K562 (cell line): ENCODE results near the gene TAX1BP1. TPM values are rescaled to one million over a fixed set of nuclear protein-coding genes. Genes with fewer than 3 reads are reported as not detected.
A peak's percentile ranks its signal among the peaks of the same experiment; 100 is the strongest.

Experiments used
- ARID3B ChIP-seq: fragments of 250-450 bp; sonication (Bioruptor Pico); IDR thresholded peaks from 2 replicates; pipeline ENCODE4 v1.4.0; 2020; ENCODE audit warnings: borderline replicate concordance
- CHD7 ChIP-seq: fragments of 200-600 bp; sonication (generic); IDR thresholded peaks from one replicate; pipeline ENCODE4 v1.6.1; 2012; ENCODE audit warnings: mild to moderate bottlenecking, low read depth, low read length, inconsistent platforms
- FUS ChIP-seq: fragments of 200-400 bp; formaldehyde crosslinking; optimal IDR thresholded peaks from 2 replicates; pipeline ENCODE3; 2017; ENCODE audit warnings: low read depth, low read length
- MBD2 ChIP-seq: sonication (generic); IDR thresholded peaks from 2 replicates; pipeline ENCODE4 v1.6.1; 2016; ENCODE audit warnings: low read depth, borderline replicate concordance
- MTA1 ChIP-seq: fragments of 450-650 bp; IDR thresholded peaks from 2 replicates; pipeline ENCODE4 v1.6.1; 2017; ENCODE audit warnings: borderline replicate concordance
- NFIC ChIP-seq: fragments of 450-650 bp; IDR thresholded peaks from 2 replicates; pipeline ENCODE4 v1.6.1; 2017; ENCODE audit warnings: mild to moderate bottlenecking, inconsistent platforms
- NONO ChIP-seq, 2 experiments: fragments of 200-400 bp in 1 of 2; fragments of 450-650 bp in 1 of 2; formaldehyde crosslinking in 1 of 2; IDR thresholded peaks; 2 replicates each; pipeline ENCODE4 v1.6.1; 2017; ENCODE audit warnings: low read depth in 2 of 2, mild to moderate bottlenecking in 2 of 2, moderate library complexity in 2 of 2, low read length in 1 of 2
- POLR2A ChIP-seq: fragments of 450-650 bp; conservative IDR thresholded peaks from 2 replicates; pipeline ENCODE4 v1.6.1; 2016
- SIN3A ChIP-seq, 2 experiments: fragments of 150-350 bp in 1 of 2; IDR thresholded peaks; 2 replicates each; pipeline ENCODE4 v1.6.1; 2011 to 2016; ENCODE audit warnings: borderline replicate concordance in 2 of 2, low read depth in 2 of 2, low read length in 2 of 2, mild to moderate bottlenecking in 2 of 2, moderate library complexity in 2 of 2; ENCODE audit not compliant: control insufficient read depth in 1 of 2
- ZC3H4 ChIP-seq: sonication (generic); formaldehyde crosslinking; IDR thresholded peaks from 2 replicates; pipeline ENCODE4 v1.9.0; 2021; ENCODE audit warnings: missing genetic modification reagents, borderline replicate concordance
- ZNF133 ChIP-seq: fragments of 250-450 bp; sonication (Bioruptor Pico); IDR thresholded peaks from 2 replicates; pipeline ENCODE4 v1.4.0; 2020; ENCODE audit warnings: mild to moderate bottlenecking
- ZNF274 ChIP-seq: IDR thresholded peaks from 2 replicates; pipeline ENCODE4 v1.6.1; 2011; ENCODE audit warnings: low read depth, mild to moderate bottlenecking, low read length, moderate library complexity, borderline replicate concordance
- ZNF347 ChIP-seq: fragments of 450-650 bp; formaldehyde crosslinking; IDR thresholded peaks from 2 replicates; pipeline ENCODE4 v1.4.0; 2020; ENCODE audit warnings: low read depth, mild to moderate bottlenecking, moderate library complexity
- ZNF584 ChIP-seq: fragments of 200-800 bp; sonication (Bioruptor generic); IDR thresholded peaks from 2 replicates; pipeline ENCODE4 v1.6.1; 2016; ENCODE audit warnings: low read depth, mild to moderate bottlenecking, missing genetic modification characterization, missing compliant biosample characterization
- ZNF668 ChIP-seq: fragments of 250-450 bp; sonication (Bioruptor Pico); IDR thresholded peaks from 2 replicates; pipeline ENCODE4 v1.8.0; 2022; ENCODE audit warnings: mild to moderate bottlenecking, inconsistent platforms
- polyA plus RNA-seq, 8 experiments: library from polyadenylated mRNA; depleted of rRNA in 4 of 8; stranded (reverse) in 5 of 8; unstranded in 3 of 8; fragments of >200 nt; fragmentation: Nextera tagmentation in 2 of 8; fragmentation: Illumina TruSeq in 1 of 8; extraction: Ambion mirVana in 2 of 8; extraction: Trizol in 1 of 8; gene quantifications; 2 replicates each; pipeline versions ENCODE4 v1.2.1 to v1.2.3, GENCODE V29; 2011 to 2014; ENCODE audit warnings: inconsistent platforms in 1 of 8, missing spikeins in 1 of 8
- total RNA-seq, 7 experiments: library from RNA; depleted of rRNA in 6 of 7; stranded (reverse); fragments of >200 nt in 6 of 7; fragmentation: Illumina TruSeq in 2 of 7; extraction: Trizol in 2 of 7; gene quantifications; 2 replicates each; pipeline versions ENCODE4 v1.2.1 to v1.2.3, GENCODE V29; 2011 to 2021; ENCODE audit warnings: low replicate concordance in 1 of 7

Gene TAX1BP1
- total and polyA plus RNA-seq, 9 of the 15 experiments (the other 6 are each of a cell fraction or from before 2014, with no cell fraction given) = 49.0 to 119 (median 75.9) TPM

DNA sequence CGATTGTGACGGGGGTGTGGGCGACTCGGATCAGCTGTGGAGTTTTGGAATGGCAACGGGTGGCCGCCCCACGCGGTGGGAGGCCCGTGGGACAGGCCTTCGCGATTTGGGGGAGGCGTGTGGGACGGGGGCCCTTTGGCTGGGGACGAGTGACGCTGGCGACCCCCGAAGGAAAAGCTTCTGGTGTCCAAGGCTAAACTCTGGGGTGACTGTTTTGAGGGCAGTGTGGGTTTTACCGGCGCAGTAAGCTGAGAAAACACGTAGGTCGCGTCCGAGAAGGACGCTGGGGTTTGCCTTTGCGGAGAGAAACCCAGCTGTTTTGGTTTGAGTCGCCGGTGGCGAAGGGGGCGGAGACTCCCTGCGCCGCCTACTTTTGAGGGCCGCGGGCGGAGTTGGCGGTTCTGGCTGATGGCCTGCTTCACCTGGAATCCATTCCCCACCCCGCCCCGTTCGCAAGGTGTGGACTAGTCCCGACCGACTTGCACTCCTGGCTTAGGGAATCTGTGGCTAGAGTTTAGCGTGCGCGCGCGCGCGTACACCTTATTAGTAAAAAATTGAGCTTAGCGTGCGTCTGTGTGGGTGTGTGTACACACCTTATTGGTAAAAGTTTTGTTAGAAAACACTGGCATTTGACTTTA is 606 bp downstream of the TAX1BP1 start (continued):
- TF ChIP-seq ZNF584 (CRISPR knock-in tag) (no peak), POLR2A (peak; percentile 15), MTA1 (no peak), ZNF133 (CRISPR knock-in tag) (no peak), NFIC (peak; percentile 32), ZNF668 (CRISPR knock-in tag) (no peak), ZNF347 (CRISPR knock-in tag) (no peak), MBD2 (peak; percentile 24; the same call in 1 of the 2 replicates), ZC3H4 (CRISPR knock-in tag) (peak; percentile 94; the same call in 1 of the 2 replicates), ZNF274 (no peak), SIN3A (IDR thresholded peaks at IDR 0.05; ENCODE audit: borderline replicate concordance in 2 of 2, control insufficient read depth in 1 of 2, low read depth in 2 of 2, low read length in 2 of 2) (peak; percentile 86 to 97; a peak in 2 of 4 replicates), ARID3B (CRISPR knock-in tag) (no peak), CHD7 (no peak), NONO (IDR thresholded peaks at IDR 0.05; ENCODE audit: low read depth in 2 of 2, low read length in 1 of 2) (peak in 1 of 2 experiments; percentile 52; a peak in 1 of 4 replicates), FUS (no peak)
